Activated gamma-delta T cell (primary cell): Measurements from ENCODE around the gene RAG2.

ENCODE experiments used
- DNase-seq: peaks from one replicate; lab custom pipeline; 2025; lab: John Stamatoyannopoulos, UW

The RAG2 gene

DNA sequence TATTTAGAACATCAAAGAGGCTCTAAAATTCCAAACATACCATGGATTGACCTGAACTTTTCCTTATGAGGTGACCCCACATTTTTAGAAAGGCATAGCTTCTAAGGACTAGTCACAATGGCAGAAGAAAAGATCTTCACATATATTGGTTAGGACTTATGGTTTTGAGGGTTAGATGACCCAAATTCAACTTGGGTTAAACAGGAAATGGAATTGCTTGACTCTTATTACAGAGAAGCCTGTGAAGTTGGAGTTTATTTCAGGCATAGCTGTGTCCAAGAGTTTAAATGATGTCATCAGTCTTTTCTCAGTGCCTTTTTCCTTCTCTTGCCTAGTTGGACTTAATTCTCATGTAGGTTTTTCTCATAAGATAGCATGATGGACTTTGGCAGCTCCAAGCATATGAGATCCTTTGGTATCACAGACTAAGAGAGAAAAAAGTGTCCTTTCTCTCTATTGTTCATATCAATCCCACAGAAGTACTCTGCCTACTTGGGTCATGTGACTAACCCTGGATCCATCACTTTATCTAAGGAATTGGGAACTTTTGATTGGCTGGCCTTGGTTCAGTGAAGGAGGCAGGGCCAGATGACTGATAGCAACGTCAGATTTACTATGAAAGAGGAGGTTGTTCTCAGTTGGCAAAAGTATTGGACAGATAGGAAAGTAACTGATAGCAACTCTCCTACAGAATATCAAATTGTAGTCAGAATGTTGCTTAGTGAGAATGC lies 47.5 kb downstream of the RAG2 start:
- DNase-seq: no peak
